ENCODE data around the gene BCAS1.

- TF ChIP-seq CTCF (IDR thresholded peaks at IDR 0.05; ENCODE audit: borderline replicate concordance, extremely low read depth, low read length, poor library complexity, severe bottlenecking) (peak; percentile 87), EZH2 (IDR thresholded peaks at IDR 0.05; ENCODE audit: borderline replicate concordance, low read depth, low read length, severe bottlenecking) (no peak)
These were observed 32.8 kb upstream of the BCAS1 start for GRCh38 chr20:54103067-54103761.

Data from DND-41 (cell line).